ENCODE data around the gene IL20RA.
A peak's percentile ranks its signal among the peaks of the same experiment; 100 is the strongest.

GRCh38 chr6:137013738-137014602 is 30.8 kb downstream of the IL20RA start:
- TF ChIP-seq CTCF (conservative IDR thresholded peaks at IDR 0.05; ENCODE audit: low read depth in 2 of 2) (peak; percentile 74 to 78), REST (IDR thresholded peaks at IDR 0.05; ENCODE audit: unreplicated experiment) (no peak), POLR2AphosphoS5 (IDR thresholded peaks at IDR 0.05; ENCODE audit: low read depth) (no peak), EZH2 (IDR thresholded peaks at IDR 0.05; ENCODE audit: low read depth, unreplicated experiment) (no peak), STAT1 (IDR thresholded peaks at IDR 0.05; ENCODE audit: unreplicated experiment) (no peak), CREB1 (CRISPR knock-in tag; IDR thresholded peaks at IDR 0.05; ENCODE audit: low read depth) (no peak), JUNB (IDR thresholded peaks at IDR 0.05; ENCODE audit: unreplicated experiment) (no peak), EZH2phosphoT487 (IDR thresholded peaks at IDR 0.05; ENCODE audit: unreplicated experiment) (no peak)
